Common myeloid progenitor, CD34-positive (primary cell): ENCODE data around the gene GDNF.

Experiments used
- CTCF ChIA-PET: fragments of 350-600 bp; sonication (Branson Sonifier 250); formaldehyde crosslinking; loops from one replicate; lab custom pipeline; 2021; ENCODE audit warnings: antibody characterized with exemption; lab: Charles Lee
- POLR2A ChIA-PET: fragments of 350-600 bp; sonication (Branson Sonifier 250); formaldehyde crosslinking; loops from one replicate; lab custom pipeline; 2021; ENCODE audit warnings: antibody characterized with exemption; lab: Charles Lee
- DNase-seq, 3 donors: peaks; one replicate each; pipeline versions ENCODE4 v3.0.0 to v3.0.0-alpha.2; 2013
- H3K27ac ChIP-seq, 2 experiments: 1 replicate in 1 of 2; 2 replicates in 1 of 2; pipeline ENCODE4 v1.7.0; 2013; ENCODE audit warnings: inconsistent platforms in 2 of 2, low read length in 2 of 2, mild to moderate bottlenecking in 2 of 2, low read depth in 1 of 2, moderate library complexity in 1 of 2; ENCODE audit not compliant: severe bottlenecking in 2 of 2, insufficient read depth in 1 of 2, poor library complexity in 1 of 2
- H3K27me3 ChIP-seq, 5 experiments: replicated peaks in 2 of 5; 1 replicate in 3 of 5; 2 replicates in 2 of 5; pipeline versions ENCODE4 v1.6.1 to v1.7.0; 2013; ENCODE audit warnings: low read length in 4 of 5, mild to moderate bottlenecking in 2 of 5, moderate library complexity in 2 of 5, inconsistent platforms in 1 of 5; ENCODE audit not compliant: insufficient read depth in 5 of 5, control insufficient read depth in 4 of 5
- H3K36me3 ChIP-seq, 4 experiments: 1 replicate in 2 of 4; 2 replicates in 2 of 4; pipeline versions ENCODE4 v1.6.1 to v1.7.0; 2013; ENCODE audit warnings: low read length in 3 of 4, control low read depth in 1 of 4, mild to moderate bottlenecking in 1 of 4; ENCODE audit not compliant: control insufficient read depth in 4 of 4, insufficient read depth in 4 of 4
- H3K4me1 ChIP-seq, 4 experiments: 1 replicate in 3 of 4; 2 replicates in 1 of 4; pipeline versions ENCODE4 v1.6.1 to v1.7.1; 2013; ENCODE audit warnings: low read length in 3 of 4, mild to moderate bottlenecking in 3 of 4, control low read depth in 1 of 4, inconsistent platforms in 1 of 4, moderate library complexity in 1 of 4; ENCODE audit not compliant: control insufficient read depth in 4 of 4, insufficient read depth in 4 of 4; ENCODE audit errors: control extremely low read depth in 1 of 4
- H3K4me3 ChIP-seq, 7 experiments: 1 replicate in 4 of 7; 2 replicates in 3 of 7; pipeline versions ENCODE4 v1.5.1 to v1.7.0; 2013; ENCODE audit warnings: mild to moderate bottlenecking in 7 of 7, low read length in 6 of 7, moderate library complexity in 6 of 7, inconsistent platforms in 2 of 7, low read depth in 2 of 7, control low read depth in 1 of 7; ENCODE audit not compliant: insufficient read depth in 4 of 7, control insufficient read depth in 1 of 7; ENCODE audit errors: extremely low read depth in 1 of 7
- H3K9me3 ChIP-seq, 5 experiments: 1 replicate in 4 of 5; 2 replicates in 1 of 5; pipeline versions ENCODE4 v1.6.1 to v1.7.1; 2013; ENCODE audit warnings: low read length in 4 of 5, mild to moderate bottlenecking in 2 of 5, inconsistent platforms in 1 of 5, low read depth in 1 of 5, moderate library complexity in 1 of 5; ENCODE audit not compliant: control insufficient read depth in 4 of 5, insufficient read depth in 2 of 5; ENCODE audit errors: control extremely low read depth in 1 of 5
- WGBS: methylation state at CpG from one replicate; pipeline ENCODE4 v1.1.5; 2013; ENCODE audit not compliant: insufficient coverage; 5-methylcytosine and 5-hydroxymethylcytosine counted together

The GDNF gene

GRCh38 chr5:37847978-37848425 lies 8.2 kb upstream of the GDNF start:
- WGBS = 83% methylated on average over 1 of the region's 3 CpGs
- Histone ChIP-seq H3K4me3 (no peak overlapping the region), H3K4me1 (no peaks in the 10 kb centered on the region), H3K27me3 (peaks cover 0 to 35% (median 16%) of the 10 kb centered on the region in 5 experiments), H3K27ac (no peak overlapping the region), H3K36me3 (no peaks in the 10 kb centered on the region), H3K9me3 (peaks cover 0 to 3% (median 0%) of the 10 kb centered on the region in 5 experiments)
- ChIA-PET CTCF (interaction anchor here (0.6 to 0.7 kb wide), 2 partner anchors 11 to 926 kb away, joined by 3 to 5 read pairs; no protein-coding TSS in a partner anchor), POLR2A (no interaction called here)
- no peak for DNase-seq

- H3K4me1 ChIP-seq = no peaks in the 10 kb centered on the region
- no peak overlapping the region for H3K4me3 ChIP-seq
- H3K27ac ChIP-seq = no peak overlapping the region
- ChIA-PET CTCF (no interaction called here), POLR2A (no interaction called here)
- DNase-seq = no peak
- peaks cover 7 to 46% (median 19%) of the 10 kb centered on the region in 5 experiments for H3K27me3 ChIP-seq
- WGBS = 100% methylated on average over 2 of the region's 4 CpGs
- H3K9me3 ChIP-seq = peaks cover 0 to 3% (median 0%) of the 10 kb centered on the region in 5 experiments
- H3K36me3 ChIP-seq = no peaks in the 10 kb centered on the region
Observed at GRCh38 chr5:37846786-37847310, 7.0 kb upstream of the GDNF start.

GRCh38 chr5:37844009-37844408 lies 4.2 kb upstream of the GDNF start:
- Histone ChIP-seq H3K27me3 (peaks cover 13 to 74% (median 28%) of the 10 kb centered on the region in 5 experiments), H3K9me3 (peaks cover 0 to 3% (median 0%) of the 10 kb centered on the region in 5 experiments), H3K27ac (no peak overlapping the region), H3K4me3 (no peak overlapping the region), H3K4me1 (peaks cover 0 to 18% (median 13%) of the 10 kb centered on the region in 4 experiments), H3K36me3 (no peaks in the 10 kb centered on the region)
- WGBS = 52% methylated on average over 5 of the region's 6 CpGs
- ChIA-PET CTCF (no interaction called here), POLR2A (no interaction called here)
- DNase-seq = no peak

- Histone ChIP-seq H3K27me3 (peaks cover 11 to 89% (median 42%) of the 10 kb centered on the region in 5 experiments), H3K4me1 (peaks cover 0 to 37% (median 28%) of the 10 kb centered on the region in 4 experiments), H3K9me3 (no peaks in the 10 kb centered on the region), H3K4me3 (no peak overlapping the region), H3K27ac (no peak overlapping the region), H3K36me3 (no peaks in the 10 kb centered on the region)
- ChIA-PET POLR2A (no interaction called here), CTCF (interaction anchor here (1.5 kb wide), 1 partner anchor 429 kb away, joined by 3 read pairs; no protein-coding TSS in a partner anchor)
- WGBS = 53% methylated on average over 10 of the region's 10 CpGs
- no peak for DNase-seq
Observed at GRCh38 chr5:37842048-37842447, 2.2 kb upstream of the GDNF start.

- peaks cover 11 to 94% (median 50%) of the 10 kb centered on the region in 5 experiments for H3K27me3 ChIP-seq
- POLR2A ChIA-PET = no interaction called here
- no peaks in the 10 kb centered on the region for H3K36me3 ChIP-seq
- CTCF ChIA-PET = interaction anchor here (0.9 to 3.5 kb wide), 5 partner anchors 273 to 428 kb away, joined by 3 to 16 read pairs (median 3); no protein-coding TSS in a partner anchor
- H3K4me3 ChIP-seq = no peak overlapping the region
- no peaks in the 10 kb centered on the region for H3K9me3 ChIP-seq
- 55% methylated on average over 3 of the region's 6 CpGs for WGBS
- no peak overlapping the region for H3K27ac ChIP-seq
- peak in 1 of 3 donors; percentile 11 for DNase-seq
- H3K4me1 ChIP-seq = peaks cover 0 to 46% (median 36%) of the 10 kb centered on the region in 4 experiments
Observed at GRCh38 chr5:37841203-37841602, 1.4 kb upstream of the GDNF start.

- Histone ChIP-seq H3K27ac (no peak overlapping the region), H3K9me3 (no peaks in the 10 kb centered on the region), H3K4me3 (peak overlapping the region in 5 of 7 experiments; percentile 25 to 62 (median 57)), H3K27me3 (peaks cover 10 to 98% (median 57%) of the 10 kb centered on the region in 5 experiments), H3K36me3 (no peaks in the 10 kb centered on the region), H3K4me1 (peaks cover 0 to 54% (median 41%) of the 10 kb centered on the region in 4 experiments)
- DNase-seq = peak in 1 of 3 donors; percentile 47
- WGBS = 2% methylated on average over 49 of the region's 76 CpGs
- POLR2A ChIA-PET = interaction anchor here (0.5 kb wide), 1 partner anchor 362 kb away, joined by 4 read pairs; no protein-coding TSS in a partner anchor
- CTCF ChIA-PET = interaction anchor here (0.9 to 3.5 kb wide), 4 partner anchors 352 to 427 kb away, joined by 3 to 16 read pairs (median 3); no protein-coding TSS in a partner anchor
Observed at GRCh38 chr5:37840053-37841034, 503 bp upstream of the GDNF start.
